SU-DHL-6 (cell line): ENCODE results near the gene RSPRY1.

ENCODE experiments used
- CTCF ChIP-seq: fragments of 200-600 bp; sonication (generic); IDR thresholded peaks from one replicate; pipeline ENCODE4 v1.5.1; 2017; ENCODE audit warnings: antibody characterized with exemption, mild to moderate bottlenecking, low read length, moderate library complexity; ENCODE audit not compliant: insufficient read depth, poor library complexity, severe bottlenecking
- EZH2phosphoT487 ChIP-seq: fragments of 200-600 bp; sonication (generic), shearing (Covaris generic); conservative IDR thresholded peaks from 2 replicates; pipeline ENCODE4 v1.6.1; 2018; ENCODE audit warnings: mild to moderate bottlenecking, antibody characterized with exemption, low read length, moderate library complexity, mixed read lengths

DNA sequence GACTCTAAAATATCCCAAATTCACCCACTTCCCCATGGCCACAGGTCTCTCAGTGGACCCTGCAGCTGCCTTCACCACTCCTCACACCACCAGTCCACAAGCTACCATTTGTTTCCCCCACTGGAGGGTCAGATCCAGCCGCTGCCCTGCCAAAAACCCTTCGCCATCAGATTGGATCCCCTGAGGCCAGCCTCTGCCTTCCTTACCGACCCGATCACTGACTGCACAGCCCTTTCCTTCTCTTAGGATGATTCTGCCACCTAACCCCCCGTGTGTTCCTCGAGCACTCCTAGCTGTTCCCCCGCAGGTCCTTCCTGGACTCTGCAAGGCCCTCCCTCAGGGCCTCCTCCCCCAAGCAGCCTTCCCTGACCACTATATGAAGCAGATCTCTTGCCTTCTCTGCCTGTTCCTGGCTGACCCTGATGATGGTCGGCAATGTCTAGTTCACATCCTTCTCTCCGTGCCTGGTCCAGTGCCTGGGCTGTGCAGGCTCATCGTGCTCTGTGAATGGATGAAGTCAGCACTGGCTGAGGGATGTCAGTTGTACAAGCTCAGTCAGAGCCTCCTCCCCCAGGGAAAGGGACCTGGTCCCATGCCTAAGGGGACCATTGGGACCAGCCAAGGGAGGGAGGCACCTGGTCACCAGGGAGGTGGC lies 47.7 kb upstream of the RSPRY1 start:
- TF ChIP-seq EZH2phosphoT487 (no peak), CTCF (no peak)
